Right renal pelvis (tissue), 4 donors: Measurements from ENCODE around the gene CIBAR2. TPM values are rescaled to one million over a fixed set of nuclear protein-coding genes. Genes with fewer than 3 reads are reported as not detected.

Experiments
- DNase-seq, 4 donors: peaks; one replicate each; pipeline ENCODE4 v3.0.0-alpha.2; 2013; ENCODE audit warnings: low read depth in 4 of 4, low spot score in 3 of 4, missing footprints in 1 of 4
- polyA plus RNA-seq, 4 donors: library from polyadenylated mRNA; unstranded; fragments of 120-200 nt; gene quantifications; one replicate each; pipeline ENCODE4 v1.2.1, GENCODE V29; 2013; ENCODE audit not compliant: insufficient read length in 4 of 4

Gene CIBAR2
- polyA plus RNA-seq, 4 donors, result 0.17 to 0.30 (median 0.23) TPM

- no peak for DNase-seq
These were observed 32.9 kb upstream of the CIBAR2 start for GRCh38 chr16:85145188-85145587.

DNA sequence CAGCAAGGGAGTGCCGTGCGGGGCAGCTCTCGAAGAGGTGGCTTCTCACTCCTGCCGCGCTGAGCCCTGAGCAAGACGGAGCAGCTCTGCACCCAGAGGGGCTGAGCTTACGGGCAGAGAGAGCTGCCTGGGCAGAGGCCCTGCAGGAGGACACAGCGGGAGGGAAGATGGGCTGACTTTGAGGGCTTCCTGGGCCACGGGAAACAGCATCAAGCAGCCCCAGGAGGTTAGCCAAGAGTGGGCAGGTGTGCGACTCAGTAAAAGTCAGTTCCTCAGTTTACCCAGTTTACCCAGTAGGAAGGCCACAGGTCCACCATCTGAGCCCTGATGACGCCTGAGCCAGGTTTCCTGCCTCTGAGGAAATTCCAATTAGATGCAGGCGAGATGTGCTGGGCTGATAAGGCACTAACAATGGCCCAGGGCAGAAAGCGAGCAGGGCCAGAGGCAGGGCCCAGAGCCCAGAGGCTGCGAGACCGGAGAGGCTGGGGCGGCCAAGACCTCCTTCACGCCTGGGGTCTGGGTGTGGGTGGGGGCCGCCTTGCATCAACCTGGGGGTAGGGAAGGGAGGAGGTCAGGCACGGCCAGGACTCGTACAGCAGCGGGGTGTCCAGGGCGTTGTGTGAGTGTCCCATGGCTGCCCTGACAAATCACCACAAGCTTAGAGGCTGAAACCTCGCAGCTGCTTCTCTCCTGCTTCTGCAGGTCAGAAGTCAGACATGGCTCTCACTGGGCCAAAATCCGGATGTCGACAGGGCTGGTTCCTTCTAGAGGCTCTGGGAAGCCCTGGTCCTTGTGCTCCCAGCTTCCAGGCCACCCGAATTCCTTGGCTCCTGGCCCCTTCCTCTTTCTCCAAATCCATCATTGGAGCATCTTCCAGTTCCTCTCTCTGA, 32.0 kb upstream of the CIBAR2 start:
- DNase-seq, result no peak

DNA sequence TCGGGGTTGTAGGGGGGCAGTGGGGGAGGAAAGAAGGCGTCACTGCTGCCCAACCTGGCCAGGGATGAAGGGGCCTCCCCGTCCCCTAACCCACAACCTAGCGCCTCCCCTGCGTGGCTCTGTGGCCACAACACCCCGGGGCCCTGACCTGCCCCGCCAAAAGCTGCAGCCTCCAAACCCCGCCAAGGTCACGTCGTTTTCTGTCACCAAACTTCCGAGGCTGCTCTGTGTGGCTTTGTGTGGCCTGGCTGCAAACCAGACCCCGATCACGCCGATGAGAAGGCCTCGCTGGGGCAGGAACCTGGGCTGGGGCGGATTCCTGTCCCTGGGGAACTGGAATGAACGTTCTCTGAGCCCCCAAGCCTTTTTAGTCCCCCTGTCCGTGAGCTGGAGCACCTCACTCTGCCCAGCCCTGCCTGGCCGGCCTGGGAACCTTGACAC, 30.5 kb upstream of the CIBAR2 start:
- no peak for DNase-seq

- DNase-seq, result no peak
These were observed 29.8 kb upstream of the CIBAR2 start for GRCh38 chr16:85142129-85142513.

DNA sequence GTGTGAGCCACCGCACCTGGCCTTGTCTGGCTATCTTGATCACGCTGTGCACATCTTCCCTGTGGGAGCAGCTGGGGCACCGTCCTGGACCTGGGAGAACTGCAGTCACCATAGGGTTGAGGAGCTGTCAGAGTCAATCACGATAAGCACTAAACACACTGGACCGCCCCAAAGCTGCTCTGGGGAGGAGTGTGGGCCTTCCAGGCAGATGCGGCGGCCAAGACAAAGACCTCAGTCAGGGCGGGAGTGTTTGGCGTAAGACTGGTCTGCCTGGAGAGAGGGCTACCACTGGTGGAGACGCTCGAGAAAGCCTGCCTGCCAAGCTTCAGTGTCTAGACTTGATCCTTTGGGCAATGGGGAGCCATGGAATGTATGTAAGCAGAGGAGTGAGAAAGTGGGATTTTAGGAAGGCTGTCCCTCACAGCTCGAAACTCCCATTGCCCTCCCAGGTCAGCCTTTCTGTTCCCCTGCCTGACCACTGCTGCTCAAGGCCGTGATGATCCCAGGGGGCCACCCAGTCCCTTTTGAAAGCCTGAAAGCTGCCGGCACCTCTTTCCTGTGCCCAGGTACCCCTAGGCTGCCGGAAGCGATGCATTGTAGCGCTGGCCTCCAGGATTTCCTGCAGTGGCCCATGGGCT, 29.3 kb upstream of the CIBAR2 start:
- no peak for DNase-seq

DNA sequence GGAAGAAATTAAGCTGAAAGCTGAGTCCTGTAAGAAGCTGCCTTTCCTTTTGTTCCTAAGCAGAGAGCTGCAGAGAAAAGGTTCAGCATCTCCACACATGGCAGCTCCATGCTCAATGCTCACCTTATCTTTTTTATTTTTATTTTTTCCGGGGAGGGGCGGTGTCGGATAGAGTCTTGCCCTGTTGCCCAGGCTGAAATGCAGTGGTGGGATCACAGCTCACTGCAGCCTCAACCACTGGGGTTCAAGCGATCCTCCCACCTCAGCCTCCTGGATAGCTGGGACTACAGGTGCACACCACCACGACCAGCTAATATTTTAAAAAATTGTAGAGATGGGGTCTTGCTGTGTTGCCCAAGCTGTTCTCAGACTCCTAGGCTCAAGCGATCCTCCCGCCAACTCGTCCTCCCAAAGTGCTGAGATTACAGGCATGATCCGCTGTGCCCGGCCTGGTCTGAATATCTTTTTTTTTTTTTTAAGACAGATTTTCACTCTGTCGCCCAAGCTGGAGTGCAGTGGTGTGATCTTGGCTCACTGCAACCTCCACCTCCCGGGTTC, 28.3 kb upstream of the CIBAR2 start:
- no peak for DNase-seq

- no peak for DNase-seq
These were observed 27.6 kb upstream of the CIBAR2 start for GRCh38 chr16:85139881-85140339.

DNA sequence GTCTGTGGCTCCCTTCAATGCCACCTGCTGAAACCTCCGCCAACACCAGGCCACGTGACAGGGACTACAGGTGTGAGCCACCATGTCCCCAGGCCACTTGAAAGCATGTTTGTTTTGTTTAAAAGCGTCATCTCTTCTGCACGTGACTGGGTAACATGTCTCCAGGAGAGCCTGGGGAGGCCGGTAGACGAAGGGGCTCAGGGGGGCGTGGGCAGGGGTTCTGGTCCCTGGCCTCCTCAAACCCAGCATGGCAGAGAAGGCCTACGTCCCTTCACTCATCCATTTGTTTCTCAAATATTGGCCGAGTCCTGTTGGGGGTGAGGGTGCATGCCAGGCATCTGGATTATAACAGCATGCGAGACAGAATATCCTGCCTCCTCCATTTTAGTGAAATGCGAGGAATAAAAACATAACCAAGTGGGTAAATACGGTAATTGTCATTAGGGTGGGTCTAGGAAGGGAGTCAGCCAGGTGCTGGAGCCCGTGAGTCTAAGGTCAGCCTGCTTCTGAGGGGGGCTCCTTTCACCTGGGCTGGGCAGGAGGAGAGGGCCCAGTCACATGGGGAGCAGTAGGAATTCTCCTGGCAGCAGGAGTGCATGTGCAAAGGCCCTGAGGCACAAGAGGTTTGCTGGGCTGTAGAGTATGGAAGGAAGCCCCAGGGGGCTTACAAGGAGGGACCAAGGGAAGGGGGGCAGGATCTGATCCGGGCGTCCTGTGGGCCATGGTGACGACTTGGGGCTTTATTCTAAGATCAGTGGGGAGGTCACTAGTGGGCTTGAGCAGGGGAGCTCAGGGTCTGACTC, 26.8 kb upstream of the CIBAR2 start:
- DNase-seq, result no peak

DNA sequence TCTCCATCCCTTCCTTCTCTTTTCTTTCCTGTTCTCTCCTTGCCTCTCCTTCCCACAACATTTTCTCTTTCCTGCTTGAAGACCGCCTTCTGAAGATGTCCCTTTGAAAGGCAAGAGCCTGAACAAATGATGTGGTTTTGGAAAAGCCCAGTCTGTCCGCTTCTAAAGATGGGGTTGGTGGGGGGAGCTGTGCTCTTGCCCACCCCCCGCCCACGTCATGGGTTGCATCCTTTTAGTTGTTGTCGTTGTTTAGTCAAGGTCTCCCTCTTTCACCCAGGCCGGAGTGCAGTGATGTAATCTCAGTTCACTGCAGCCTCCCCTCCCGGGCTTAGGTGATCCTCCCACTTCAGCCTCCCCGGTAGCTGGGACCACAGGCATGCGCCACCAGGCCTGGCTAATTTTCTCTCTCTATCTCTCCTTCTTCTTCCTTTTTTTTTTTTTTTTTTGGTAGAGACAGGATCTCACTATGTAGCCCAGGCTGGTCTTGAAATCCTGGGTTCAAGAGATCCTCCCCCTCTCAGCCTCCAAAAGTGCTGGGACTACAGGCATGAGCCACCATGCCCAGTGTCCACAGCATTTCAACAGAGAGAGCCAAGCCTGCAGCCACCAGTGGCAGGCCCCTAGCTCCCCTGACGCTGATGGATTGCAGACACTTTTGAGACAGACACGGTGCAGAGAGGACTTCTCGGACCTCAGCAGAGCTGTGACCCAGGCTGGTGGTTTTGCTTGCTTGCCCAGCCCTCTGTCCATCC, 26.0 kb upstream of the CIBAR2 start:
- DNase-seq, result no peak

- peak in 3 of 4 donors; percentile 59 to 80 (median 67) for DNase-seq
These were observed 25.2 kb upstream of the CIBAR2 start for GRCh38 chr16:85137323-85138072.

DNA sequence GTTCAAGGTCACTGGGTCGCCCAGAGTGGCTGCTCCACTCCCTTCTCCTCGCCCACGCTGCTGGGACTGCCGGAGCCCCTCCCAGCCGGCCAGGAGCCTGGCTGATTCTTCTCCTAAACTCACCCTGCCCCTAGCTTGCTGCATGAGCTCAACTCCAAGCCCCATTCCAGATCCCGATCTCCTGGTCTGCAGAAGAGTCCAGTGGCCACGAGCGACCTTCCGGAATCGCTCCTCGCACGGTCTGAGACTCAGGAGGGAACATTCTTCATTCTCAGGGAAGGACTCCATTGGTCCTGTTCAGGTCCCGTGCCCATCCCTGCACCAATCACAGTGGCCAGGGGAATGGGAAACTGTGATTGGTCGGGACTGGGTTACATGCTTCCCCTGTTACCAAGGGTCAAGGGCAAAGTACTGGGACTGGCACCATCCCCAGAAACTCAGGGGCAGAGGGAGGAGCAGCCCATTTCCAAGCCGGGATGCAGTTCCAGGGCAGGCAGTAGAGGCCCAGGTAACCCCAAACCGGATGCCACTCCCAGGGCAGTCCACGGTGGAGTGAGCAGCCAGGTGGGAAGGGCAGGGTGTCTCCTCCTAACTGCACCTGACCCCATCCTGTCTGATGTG, 24.5 kb upstream of the CIBAR2 start:
- no peak for DNase-seq

- no peak for DNase-seq
These were observed 24.0 kb upstream of the CIBAR2 start for GRCh38 chr16:85136213-85136701.

- no peak for DNase-seq
These were observed 22.5 kb upstream of the CIBAR2 start for GRCh38 chr16:85134789-85135142.

DNA sequence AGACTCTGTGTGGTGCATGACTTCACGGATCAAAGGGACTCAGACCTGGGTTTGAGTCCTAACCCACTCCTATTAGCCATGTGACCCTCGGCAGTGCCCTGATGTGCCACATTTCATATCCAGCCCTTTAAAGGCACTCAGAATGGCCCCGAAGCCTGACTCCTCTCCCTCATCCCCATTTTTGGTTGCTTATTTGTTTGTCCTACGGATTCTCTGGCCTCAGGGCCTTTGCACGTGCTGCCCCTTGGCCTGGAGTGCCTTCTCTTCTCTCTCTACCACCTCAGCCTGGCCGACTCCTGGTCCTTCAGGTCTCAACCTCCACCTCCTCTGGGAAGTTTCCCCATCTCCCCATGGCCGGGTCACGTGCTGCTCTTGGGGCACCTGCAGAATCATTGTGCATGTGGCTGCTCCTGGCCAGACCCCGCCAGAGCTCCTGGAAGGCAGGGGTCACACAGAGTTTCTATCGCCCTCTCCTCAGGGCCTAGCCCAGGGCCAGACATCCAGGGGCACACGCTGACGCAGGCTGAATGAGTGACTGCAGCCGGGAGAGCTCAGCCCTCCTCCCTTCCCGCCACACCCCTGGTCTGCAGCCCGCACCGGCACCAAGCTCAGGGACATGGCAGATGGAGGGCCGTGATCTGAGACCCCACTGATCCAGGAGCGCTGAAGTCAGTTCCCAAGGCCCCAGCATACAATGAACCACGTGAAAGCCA, 22.0 kb upstream of the CIBAR2 start:
- DNase-seq, result no peak

DNA sequence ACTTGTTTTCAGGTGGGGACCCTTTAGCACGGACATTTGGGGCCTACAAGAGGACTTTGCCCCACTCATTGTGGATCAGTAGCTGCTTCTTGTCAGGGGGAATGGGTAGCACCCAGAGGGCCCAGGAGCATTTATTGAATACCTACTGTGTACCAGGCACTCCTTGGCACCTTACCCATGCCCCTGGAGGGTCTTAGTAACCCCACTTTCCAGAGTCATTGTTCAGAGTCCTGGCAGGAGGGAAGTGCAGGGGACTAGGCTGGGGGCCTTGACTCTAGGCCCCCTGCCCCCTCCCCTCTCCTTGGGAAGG, 21.0 kb upstream of the CIBAR2 start:
- DNase-seq, result no peak

GRCh38 chr16:85132456-85133289, 20.4 kb upstream of the CIBAR2 start:
- no peak for DNase-seq

- DNase-seq, result no peak
These were observed 18.4 kb upstream of the CIBAR2 start for GRCh38 chr16:85130705-85131028.
